ENCODE measurements around the gene IRGQ. TPM values are rescaled to one million over a fixed set of nuclear protein-coding genes. Genes with fewer than 3 reads are reported as not detected.
"Not testable (repeated sequence)": the region's sequence is repeated elsewhere in the genome, so short reads cannot be mapped to it uniquely, and the experiment has no call there.

The IRGQ gene
- 10 to 100 TPM; 12.0 to 22.0 (median 17.2) TPM for polyA plus RNA-seq (ENCODE audit: insufficient read length in 4 of 4)

GRCh38 chr19:43595999-43596841 is at the start of gene IRGQ, which contains the start of gene ZNF576:
TSS of gene IRGQ (minus strand) at chr19:43596134. CDS start at chr19:43595338, 796 bp downstream.
TSS of gene ZNF576 (plus strand) at chr19:43596595. CDS start at chr19:43597109, 514 bp downstream.
- DNase-seq (ENCODE audit: low read depth in 4 of 4, low spot score in 3 of 4) = peak; percentile 100

DNA sequence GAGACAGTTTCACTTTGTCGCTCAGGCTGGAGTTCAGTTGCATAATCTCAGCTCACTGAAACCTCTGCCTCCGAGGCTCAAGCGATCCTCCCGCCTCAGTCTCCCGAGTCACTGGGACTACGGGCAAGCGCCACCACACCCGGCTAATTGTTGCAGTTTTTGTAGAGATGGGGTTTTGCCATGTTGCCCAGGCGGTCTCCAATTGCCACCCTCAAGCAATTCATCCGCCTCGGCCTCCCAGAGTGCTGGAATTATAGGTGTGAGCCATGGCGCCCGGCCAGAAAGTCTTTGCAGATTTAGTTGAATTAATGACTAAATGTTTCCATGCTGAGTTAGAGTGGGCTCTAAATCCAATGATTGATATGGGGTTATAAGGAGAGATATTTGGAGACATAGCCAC is 48.2 kb upstream of the IRGQ start:
- DNase-seq (ENCODE audit: low read depth in 4 of 4, low spot score in 3 of 4) = no peak

DNA sequence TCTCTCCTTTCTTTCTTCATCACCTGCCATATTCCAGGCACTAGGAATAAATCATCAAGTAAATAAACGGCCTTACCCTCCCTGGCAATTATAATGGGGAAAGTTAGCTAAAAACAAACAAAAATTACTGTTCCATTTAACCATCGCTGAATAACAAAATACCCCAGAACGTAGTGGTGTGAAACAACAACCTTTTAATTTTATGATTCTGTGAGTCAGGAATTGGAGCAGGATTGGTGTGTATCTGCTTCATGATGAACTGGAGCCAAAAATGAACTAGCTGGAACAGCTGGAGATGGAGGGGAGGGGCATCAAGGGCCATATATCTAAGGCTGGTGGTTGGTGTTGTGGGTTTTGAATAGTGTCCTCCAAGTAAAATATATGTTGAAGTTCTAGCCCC is 47.4 kb upstream of the IRGQ start:
- no peak for DNase-seq (ENCODE audit: low read depth in 4 of 4, low spot score in 3 of 4)

GRCh38 chr19:43642531-43642930 is 46.6 kb upstream of the IRGQ start:
- no peak for DNase-seq (ENCODE audit: low read depth in 4 of 4, low spot score in 3 of 4)

DNA sequence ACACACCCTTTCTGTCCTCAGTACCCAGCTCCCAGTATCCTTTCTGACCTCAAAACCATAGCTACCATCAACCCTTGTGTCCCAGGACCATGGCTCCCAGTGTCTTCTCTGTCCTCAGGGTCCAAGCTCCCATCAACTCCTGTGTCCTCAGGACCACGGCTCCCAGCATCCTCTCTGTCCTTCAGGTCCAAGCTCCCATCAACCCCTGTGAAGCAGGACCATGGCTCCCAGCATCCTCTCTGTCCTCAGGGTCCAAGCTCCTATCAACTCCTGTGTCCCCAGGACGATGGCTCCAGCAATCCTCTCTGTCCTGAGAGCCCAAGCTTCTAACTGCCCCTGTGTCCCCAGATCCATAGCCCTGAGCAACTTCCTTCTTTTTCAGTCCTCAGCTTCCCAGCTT is 45.4 kb upstream of the IRGQ start:
- no peak for DNase-seq (ENCODE audit: low read depth in 4 of 4, low spot score in 3 of 4)

DNA sequence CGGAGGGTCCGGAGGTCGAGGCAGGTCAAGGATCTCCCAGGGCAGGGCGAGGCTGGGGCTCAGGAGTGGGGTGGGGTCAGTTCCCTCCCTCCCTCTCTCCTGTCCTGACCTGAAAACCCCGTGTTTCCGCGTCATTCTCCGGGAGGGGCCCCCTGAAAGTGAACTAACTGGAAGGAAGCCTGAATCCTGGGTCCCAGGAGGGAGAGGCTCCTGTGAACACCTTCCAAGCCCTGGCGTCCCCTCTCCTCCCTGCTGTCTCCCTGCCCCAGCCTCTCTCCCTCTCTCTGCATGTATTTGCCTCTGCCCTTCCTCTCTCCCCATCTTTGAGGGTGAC is 44.5 kb upstream of the IRGQ start:
- DNase-seq (ENCODE audit: low read depth in 4 of 4, low spot score in 3 of 4) = no peak

DNA sequence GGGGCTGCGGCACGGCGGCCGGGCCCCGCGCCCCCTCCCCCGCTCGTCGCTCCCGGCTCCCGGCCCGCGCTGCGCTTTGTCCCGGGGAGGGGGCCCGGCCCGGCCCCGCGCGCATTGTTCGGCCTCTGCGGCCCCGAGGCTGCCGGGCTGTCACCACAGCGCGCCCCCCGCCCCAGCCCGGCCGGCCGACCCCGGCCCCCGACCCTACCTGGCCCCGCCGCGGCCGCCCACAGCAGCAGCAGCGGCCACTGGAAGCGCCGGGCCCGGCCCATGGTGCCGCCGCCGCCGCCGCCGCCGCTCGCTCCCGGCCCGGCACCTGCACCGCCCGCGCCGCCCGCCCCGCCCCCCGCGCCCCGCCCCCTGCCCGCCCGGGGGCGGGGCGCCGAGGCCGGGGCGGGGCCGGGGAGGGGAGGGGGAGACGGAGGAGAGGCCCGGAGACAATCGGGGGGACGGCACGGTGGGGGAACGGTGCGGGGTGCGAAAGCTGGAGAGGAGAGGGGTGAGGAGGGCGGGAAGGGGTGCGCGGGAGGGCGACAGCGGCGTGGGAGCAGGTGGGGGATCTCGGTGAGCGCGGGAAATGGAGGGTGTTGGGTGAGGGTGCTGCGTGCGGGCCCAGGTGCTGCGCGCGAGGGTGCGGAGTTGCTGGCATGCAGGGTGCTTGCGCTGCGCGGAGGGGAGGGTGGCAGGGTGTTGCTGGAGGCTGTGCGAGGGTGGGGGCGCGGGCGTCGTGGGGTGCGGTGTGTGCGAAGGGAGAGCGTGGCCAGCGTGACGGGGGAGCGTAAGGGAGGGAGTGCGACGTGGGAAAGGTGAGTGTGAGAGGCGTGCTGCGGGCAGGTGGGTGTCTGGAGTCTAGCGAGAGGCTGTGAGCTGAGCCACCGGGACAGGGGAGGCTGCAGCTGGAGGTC is 43.8 kb upstream of the IRGQ start, which contains the start of gene CADM4:
CADM4 (minus strand) TSS at position 332 of the 905 bp plus-strand sequence; CDS start at position 272, 60 bp downstream.
- no peak for DNase-seq (ENCODE audit: low read depth in 4 of 4, low spot score in 3 of 4)

DNA sequence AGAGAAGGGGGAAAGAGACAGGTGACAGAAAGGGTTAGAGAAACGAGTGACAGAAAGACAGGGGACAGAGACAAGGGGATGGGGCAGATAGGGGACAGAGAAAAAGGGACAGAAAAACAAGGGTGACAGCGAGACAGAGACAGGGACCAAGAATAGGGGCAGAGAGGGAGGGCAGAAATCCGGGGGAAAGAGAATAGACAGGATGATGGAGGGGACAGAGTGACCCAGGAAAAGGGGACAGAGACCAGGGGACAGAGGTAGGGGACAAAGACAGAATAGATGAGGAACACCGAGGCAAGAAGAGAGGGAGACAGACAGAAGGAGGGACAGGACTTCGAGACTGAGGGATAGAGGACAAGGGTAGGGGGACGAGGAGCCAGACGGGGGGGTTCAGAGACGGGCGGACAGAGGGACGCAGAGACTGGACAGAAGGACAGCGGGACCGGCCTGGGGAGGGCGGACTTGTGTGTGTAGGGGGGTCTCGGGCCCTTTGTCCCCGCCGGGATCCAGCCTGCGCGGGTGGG is 43.1 kb upstream of the IRGQ start:
- DNase-seq (ENCODE audit: low read depth in 4 of 4, low spot score in 3 of 4) = no peak

DNA sequence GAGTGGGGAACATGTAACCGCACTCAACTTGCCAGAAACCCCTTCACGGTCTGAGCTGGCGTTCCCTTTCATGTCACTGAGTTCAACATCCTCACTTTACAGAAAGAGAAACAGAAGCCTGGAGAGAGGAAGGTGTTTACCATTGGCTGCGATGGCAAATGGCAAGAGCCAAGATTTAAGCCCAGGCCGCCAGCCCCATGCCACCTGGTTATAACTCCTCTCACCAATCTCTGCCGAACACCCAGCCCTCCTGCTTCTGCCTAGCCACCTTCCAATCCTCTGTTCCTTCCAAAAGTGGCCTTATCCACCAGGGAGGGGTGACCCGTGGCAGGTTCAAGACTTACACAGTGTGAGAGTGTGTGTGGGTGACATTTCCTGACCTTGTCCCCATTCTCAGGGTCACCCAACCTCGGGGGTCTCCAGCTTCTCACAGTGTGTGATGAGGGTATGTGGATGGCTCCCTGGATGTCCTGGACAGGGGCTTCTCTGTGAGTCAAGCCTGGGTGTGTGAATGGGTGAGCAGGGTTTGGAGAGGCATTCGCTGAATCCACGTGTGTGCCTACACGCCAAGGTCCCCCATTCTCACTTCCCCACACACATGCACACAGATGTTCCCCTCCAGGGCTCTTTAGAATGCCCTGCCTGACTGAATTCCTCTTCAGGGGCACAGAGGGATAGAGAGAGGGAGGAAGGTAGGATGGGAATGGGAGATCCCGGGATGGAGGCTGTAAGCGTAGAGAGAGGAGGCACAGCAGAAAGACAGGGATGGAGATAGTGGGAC is 42.5 kb upstream of the IRGQ start:
- DNase-seq (ENCODE audit: low read depth in 4 of 4, low spot score in 3 of 4) = no peak

DNA sequence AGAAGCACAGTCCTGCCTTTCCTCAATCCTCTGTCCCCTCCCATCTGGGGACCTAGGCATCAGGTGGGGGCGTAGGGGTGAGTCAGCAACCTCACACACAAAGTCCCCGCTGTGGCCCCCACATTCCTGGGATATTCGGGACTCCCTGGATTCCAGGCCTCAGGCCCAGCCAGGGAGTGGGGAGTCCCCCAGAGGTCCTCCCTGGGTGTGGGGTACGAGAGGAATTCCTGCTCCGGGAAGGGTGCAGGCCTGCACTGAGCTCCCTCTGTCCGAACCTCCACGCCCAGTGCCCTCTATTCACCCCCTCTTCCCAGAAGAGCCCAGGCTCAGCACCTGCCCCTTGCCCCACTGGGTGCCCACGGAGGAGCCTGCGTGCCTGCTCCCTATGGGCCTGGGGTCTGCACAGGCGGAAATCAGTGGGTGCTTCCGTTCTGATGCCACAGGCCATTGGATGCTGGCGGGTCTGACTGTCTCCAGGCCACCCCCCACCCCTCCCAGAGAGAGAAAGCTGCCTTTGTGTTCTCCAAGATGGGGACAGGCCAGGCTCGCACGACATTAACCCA is 40.3 kb upstream of the IRGQ start:
- DNase-seq (ENCODE audit: low read depth in 4 of 4, low spot score in 3 of 4) = no peak

DNA sequence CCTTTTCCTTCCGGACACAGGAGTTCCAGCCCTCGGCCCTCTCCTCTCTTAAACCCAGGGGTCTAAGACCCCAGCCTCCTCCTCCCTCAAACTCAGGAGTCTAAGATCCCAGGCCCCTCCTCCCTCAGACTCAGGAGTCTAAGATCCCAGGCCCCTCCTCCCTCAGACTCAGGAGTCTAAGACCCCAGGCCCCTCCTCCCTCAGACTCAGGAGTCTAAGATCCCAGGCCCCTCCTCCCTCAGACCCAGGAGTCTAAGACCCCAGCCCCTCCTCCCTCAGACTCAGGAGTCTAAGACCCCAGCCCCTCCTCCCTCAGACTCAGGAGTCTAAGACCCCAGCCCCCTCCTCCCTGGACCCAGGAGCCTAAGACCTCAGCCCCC is 39.6 kb upstream of the IRGQ start:
- DNase-seq (ENCODE audit: low read depth in 4 of 4, low spot score in 3 of 4) = not testable (repeated sequence)

DNA sequence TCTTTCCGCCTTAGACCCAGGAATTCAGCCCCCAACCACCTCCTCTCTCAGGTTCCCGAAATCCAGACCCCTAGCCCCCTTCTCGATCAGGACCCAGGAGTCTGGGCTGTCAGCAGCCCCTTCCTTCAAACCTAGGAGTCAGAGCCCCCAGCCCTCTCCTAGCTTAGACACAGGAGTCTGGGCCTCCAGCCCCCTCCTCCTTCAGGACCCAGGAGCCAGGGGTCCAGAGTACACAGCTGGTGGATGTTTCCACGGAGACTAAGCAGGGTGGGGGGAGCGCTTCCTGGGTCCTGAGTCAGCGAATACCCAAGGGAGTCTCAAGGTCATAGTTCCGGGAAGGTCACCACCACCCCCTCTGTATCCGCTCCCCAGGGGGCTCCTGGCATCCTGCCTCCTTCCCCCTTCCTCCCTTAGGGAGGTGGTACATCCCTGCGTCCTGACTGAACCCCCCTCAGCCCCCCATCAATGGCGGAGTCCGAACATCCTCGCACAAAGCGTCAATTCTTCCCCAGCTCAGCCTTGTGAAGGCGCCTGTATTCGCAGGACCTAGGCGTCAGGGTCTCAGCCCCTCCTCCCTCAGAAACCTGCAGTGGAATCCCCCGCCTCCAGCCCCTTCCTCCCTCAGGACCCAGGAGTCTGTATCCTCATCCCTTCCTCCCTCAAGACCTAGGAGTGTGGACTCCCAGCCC is 39.1 kb upstream of the IRGQ start:
- no peak for DNase-seq (ENCODE audit: low read depth in 4 of 4, low spot score in 3 of 4)

GRCh38 chr19:43634506-43634871 is 38.6 kb upstream of the IRGQ start:
- no peak for DNase-seq (ENCODE audit: low read depth in 4 of 4, low spot score in 3 of 4)

DNA sequence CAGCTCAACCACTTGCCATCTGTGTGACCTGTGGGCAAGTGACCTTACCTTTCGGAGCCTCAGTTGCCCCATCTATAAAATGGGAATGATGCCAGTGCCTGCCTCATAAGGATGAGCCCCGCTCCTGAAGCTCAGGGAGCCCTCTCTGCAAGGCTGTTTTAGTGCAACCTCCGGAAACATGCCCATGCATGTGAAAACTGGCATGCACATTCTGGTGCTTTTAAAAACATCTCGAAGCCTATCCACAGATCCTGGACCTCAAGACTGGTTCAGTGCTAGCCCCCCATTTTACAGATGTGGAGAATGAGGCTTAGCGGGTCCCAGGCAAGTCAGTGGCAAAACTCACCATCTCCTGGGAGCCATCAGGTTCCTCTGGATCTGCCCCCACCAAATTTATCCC is 38.1 kb upstream of the IRGQ start:
- no peak for DNase-seq (ENCODE audit: low read depth in 4 of 4, low spot score in 3 of 4)

- DNase-seq (ENCODE audit: low read depth in 4 of 4, low spot score in 3 of 4) = no peak
Measured at GRCh38 chr19:43633520-43633919, 37.6 kb upstream of the IRGQ start.

DNA sequence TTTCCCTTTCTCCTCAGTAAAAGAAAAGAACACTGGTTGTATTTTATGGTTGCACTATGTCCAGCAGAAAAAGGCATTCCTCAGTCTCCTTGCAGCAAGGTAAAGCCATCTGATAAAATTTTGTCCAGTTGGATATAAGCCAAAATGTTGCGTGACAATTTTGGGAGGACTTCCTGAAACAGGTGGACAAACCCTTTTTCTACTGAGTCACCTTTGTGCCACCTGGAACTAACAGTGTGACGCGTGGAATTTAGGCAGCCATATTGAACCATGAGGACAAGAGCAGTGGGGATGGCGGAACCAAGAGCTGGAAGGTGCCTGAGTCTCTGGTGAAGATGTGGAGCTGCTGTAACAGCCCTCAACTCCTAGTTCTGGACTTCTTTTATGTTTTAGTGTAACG is 35.6 kb upstream of the IRGQ start:
- no peak for DNase-seq (ENCODE audit: low read depth in 4 of 4, low spot score in 3 of 4)

DNA sequence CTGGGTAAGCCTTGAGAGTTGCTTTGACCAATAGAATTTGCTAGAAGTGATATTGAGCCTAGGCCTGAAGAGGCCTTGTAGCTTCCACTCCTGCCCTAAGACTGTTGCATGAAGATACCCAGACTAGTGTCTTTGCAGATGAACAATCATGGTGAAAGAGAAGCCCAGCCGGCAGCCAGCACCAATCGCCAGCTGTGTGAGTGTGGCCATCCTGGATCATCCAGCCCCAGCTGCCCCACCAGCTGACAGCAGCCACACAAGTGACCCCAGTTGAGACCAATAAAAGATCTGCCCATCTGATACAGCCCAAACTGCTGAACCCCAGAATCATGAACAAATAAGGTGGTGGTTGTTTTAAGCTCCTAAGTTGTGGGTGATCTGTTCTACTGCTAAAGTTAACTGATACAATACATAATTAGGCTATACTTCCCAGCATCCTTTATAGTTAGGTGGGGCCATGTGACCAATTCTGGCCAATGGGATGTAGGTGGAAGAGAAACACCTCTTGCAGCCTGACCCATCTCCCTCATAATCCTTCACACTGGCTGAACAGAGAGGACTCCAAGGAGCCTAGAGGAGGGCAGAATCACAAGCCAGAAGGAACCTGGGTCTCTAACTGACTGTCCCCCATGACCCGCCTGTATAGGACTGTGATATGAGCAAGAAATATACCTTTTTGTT is 32.9 kb upstream of the IRGQ start:
- no peak for DNase-seq (ENCODE audit: low read depth in 4 of 4, low spot score in 3 of 4)

DNA sequence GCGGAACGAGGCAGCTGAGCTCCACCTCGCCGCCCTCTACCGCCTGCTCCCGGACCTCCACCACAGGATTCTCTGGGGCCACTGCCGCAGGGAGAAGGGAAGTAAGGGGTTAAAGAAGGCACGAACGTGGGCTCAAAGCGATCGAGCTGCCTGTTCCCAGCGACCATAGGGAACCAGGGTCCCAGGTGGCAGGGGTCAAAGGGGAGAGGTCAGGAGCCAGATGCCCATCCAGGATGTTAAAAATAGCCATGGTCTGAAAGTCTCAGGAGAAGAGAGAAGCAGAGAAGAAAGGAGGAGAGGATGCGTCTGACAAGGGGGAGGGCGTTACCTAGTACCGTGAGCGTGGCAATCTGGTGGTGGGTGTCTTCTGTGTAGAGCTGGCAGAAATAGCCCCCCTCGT is 30.9 kb upstream of the IRGQ start:
- DNase-seq (ENCODE audit: low read depth in 4 of 4, low spot score in 3 of 4) = no peak

DNA sequence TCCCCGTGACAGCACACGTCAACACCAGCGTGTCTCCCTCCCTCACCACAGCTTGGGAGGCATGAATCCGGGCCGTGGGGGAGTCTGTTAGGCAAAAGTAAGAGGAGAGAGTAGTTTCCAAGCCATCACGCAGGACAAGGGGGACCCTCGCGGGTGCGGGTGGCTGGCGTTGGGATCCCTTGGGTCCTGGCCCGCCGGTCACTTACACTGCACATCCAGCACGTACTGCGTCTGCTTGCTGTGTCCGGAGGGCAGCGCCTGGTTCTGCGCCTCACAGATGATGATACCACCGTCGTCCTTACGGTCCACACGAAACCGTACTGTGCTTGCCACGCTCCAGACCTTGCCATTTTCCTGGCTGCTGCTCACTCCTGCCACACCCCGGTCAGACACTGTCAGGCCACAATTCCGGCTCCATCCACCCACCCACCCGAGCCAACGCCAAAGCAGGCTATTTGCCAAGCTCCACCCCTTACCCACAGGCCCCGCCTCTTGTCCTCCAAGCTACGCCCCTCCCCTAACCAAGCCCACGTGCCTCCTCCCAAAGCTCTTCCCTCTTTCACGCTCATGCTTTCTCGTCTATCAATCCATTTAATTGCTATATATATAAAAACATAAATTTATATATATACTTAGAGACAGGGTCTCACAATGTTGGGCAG is 30.1 kb upstream of the IRGQ start:
- DNase-seq (ENCODE audit: low read depth in 4 of 4, low spot score in 3 of 4) = no peak
